ENCODE data around the gene DNAJC5.

GRCh38 chr20:63917811-63918210, 22.9 kb downstream of the DNAJC5 start:
- no peak for TF ChIP-seq CTCF (IDR thresholded peaks at IDR 0.05 in 8 of 11, conservative IDR thresholded peaks at IDR 0.05 in 3 of 11)
- TF ChIP-seq POLR2A (IDR thresholded peaks at IDR 0.05) = no peak
